Measurements from ENCODE around the gene NRN1.
A peak's percentile ranks its signal among the peaks of the same experiment; 100 is the strongest.

Gene NRN1

GRCh38 chr6:6002848-6003620 lies 3.7 kb downstream of the NRN1 start:
- DNase-seq (ENCODE audit: insufficient read length, low spot score) (no peak), FAIRE-seq (no peak)

GRCh38 chr6:6002005-6002847 lies 4.5 kb downstream of the NRN1 start:
- no peak for DNase-seq (ENCODE audit: insufficient read length, low spot score)
- FAIRE-seq, result no peak

- no peak for FAIRE-seq
- no peak for DNase-seq (ENCODE audit: insufficient read length, low spot score)
These were observed 5.3 kb downstream of the NRN1 start for GRCh38 chr6:6001443-6001842.

- no peak for FAIRE-seq
These were observed 6.8 kb downstream of the NRN1 start for GRCh38 chr6:5999688-6000608.

GRCh38 chr6:5998711-5999687 lies 7.7 kb downstream of the NRN1 start:
- no peak for DNase-seq (ENCODE audit: insufficient read length, low spot score)
- FAIRE-seq, result no peak

More at GRCh38 chr6:5999688-6000608, 6.8 kb downstream of the NRN1 start:
- no peak for DNase-seq (ENCODE audit: insufficient read length, low spot score)

GRCh38 chr6:5998236-5998635 lies 8.5 kb downstream of the NRN1 start:
- FAIRE-seq (no peak), DNase-seq (ENCODE audit: insufficient read length, low spot score) (no peak)

GRCh38 chr6:5997420-5997987 lies 9.2 kb downstream of the NRN1 start:
- FAIRE-seq (peak; percentile 56), DNase-seq (ENCODE audit: insufficient read length, low spot score) (no peak)

GRCh38 chr6:5996714-5997419 lies 9.9 kb downstream of the NRN1 start:
- FAIRE-seq (no peak), DNase-seq (ENCODE audit: insufficient read length, low spot score) (no peak)

- no peak for DNase-seq (ENCODE audit: insufficient read length, low spot score)
These were observed 10.6 kb downstream of the NRN1 start for GRCh38 chr6:5995949-5996713.

GRCh38 chr6:5995658-5995948 lies 11.1 kb downstream of the NRN1 start:
- FAIRE-seq, result no peak
- no peak for DNase-seq (ENCODE audit: insufficient read length, low spot score)

More at GRCh38 chr6:5995949-5996713, 10.6 kb downstream of the NRN1 start:
- FAIRE-seq, result no peak

GRCh38 chr6:5994999-5995657 lies 11.6 kb downstream of the NRN1 start:
- FAIRE-seq (no peak), DNase-seq (ENCODE audit: insufficient read length, low spot score) (no peak)

GRCh38 chr6:5994234-5994998 lies 12.3 kb downstream of the NRN1 start:
- FAIRE-seq (no peak), DNase-seq (ENCODE audit: insufficient read length, low spot score) (no peak)

- DNase-seq (ENCODE audit: insufficient read length, low spot score), result no peak
- FAIRE-seq, result no peak
These were observed 14.0 kb downstream of the NRN1 start for GRCh38 chr6:5992551-5993225.

- FAIRE-seq, result no peak
- DNase-seq (ENCODE audit: insufficient read length, low spot score), result no peak
These were observed 15.9 kb downstream of the NRN1 start for GRCh38 chr6:5990786-5991185.

- FAIRE-seq (no peak), DNase-seq (ENCODE audit: insufficient read length, low spot score) (no peak)
These were observed 17.5 kb downstream of the NRN1 start for GRCh38 chr6:5989141-5989723.

- FAIRE-seq, result no peak
- no peak for DNase-seq (ENCODE audit: insufficient read length, low spot score)
These were observed 19.9 kb downstream of the NRN1 start for GRCh38 chr6:5986861-5987260.
